Measurements from ENCODE around the gene DMAC2L. TPM values are rescaled to one million over a fixed set of nuclear protein-coding genes. Genes with fewer than 3 reads are reported as not detected.

The DMAC2L gene
- total RNA-seq, 1 experiment from 2014 or later, result 14.0 TPM

DNA sequence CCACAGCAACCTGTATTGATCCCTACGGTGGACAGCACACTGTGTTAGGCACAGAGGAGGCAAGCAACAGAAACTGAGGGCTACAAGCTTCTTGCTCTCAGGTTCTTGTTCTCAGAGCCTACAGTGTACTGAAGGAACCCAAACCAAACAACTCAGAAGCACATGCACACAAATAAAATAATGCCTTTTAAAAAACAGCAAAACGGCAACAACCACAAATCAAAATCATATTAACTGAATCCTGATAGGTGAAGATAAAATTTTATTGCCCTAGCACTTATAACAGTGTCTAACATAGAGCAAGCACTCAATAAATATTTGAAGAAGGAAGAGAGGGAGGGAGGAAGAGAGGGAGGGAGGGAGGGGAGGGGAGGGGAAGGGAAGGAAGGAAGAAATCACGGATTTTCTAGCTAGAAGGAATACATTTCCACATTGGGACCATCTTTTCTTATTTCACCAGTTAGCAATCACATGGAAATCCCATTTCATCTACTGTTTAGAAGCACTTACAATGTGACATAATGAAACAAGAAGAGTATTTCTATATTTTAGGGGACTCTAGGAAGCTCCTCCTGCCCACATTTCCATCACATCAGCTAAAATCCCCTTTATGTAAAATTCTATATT, 27.2 kb downstream of the DMAC2L start:
- DNase-seq (ENCODE audit: low spot score), result no peak
- no peak for ATAC-seq
- Mint-ChIP-seq H3K27ac (no peak overlapping the region; the same call in 1 of the 2 replicates), H3K4me3 (no peak overlapping the region), H3K9me3 (no peaks in the 10 kb centered on the region), H3K27me3 (ENCODE audit: low read depth) (no peaks in the 10 kb centered on the region), H3K36me3 (no peaks in the 10 kb centered on the region), H3K4me1 (peaks cover 26% of the 10 kb centered on the region)
- ChIA-PET CTCF (no interaction called here), POLR2A (no interaction called here)
- no peak for TF ChIP-seq IRF2 (CRISPR knock-in tag; IDR thresholded peaks at IDR 0.05; ENCODE audit: borderline replicate concordance, low read depth)
- TF ChIP-seq MYBL2 (CRISPR knock-in tag; IDR thresholded peaks at IDR 0.05), result no peak
- no peak for TF ChIP-seq ZNF317 (CRISPR knock-in tag; IDR thresholded peaks at IDR 0.05; ENCODE audit: borderline replicate concordance, low read depth)
- TF ChIP-seq NFYB (CRISPR knock-in tag; conservative IDR thresholded peaks at IDR 0.05; ENCODE audit: low read depth), result no peak
- TF ChIP-seq CDX4 (CRISPR knock-in tag; IDR thresholded peaks at IDR 0.05; ENCODE audit: borderline replicate concordance), result no peak
- TF ChIP-seq ZNF671 (CRISPR knock-in tag; IDR thresholded peaks at IDR 0.05), result no peak
- no peak for TF ChIP-seq ZNF121 (CRISPR knock-in tag; IDR thresholded peaks at IDR 0.05)
- no peak for TF ChIP-seq NFATC4 (CRISPR knock-in tag; IDR thresholded peaks at IDR 0.05)
- no peak for TF ChIP-seq NR2C2 (CRISPR knock-in tag; IDR thresholded peaks at IDR 0.05)
- TF ChIP-seq GTF2I (CRISPR knock-in tag; conservative IDR thresholded peaks at IDR 0.05), result no peak

- Mint-ChIP-seq H3K36me3 (no peaks in the 10 kb centered on the region), H3K9me3 (no peaks in the 10 kb centered on the region), H3K4me1 (peaks cover 19% of the 10 kb centered on the region), H3K4me3 (no peak overlapping the region), H3K27me3 (ENCODE audit: low read depth) (no peaks in the 10 kb centered on the region), H3K27ac (0 out of 2 replicates have a peak overlapping the region, but pooled peaks have one; percentile 28)
- ChIA-PET CTCF (interaction anchor here (1.1 kb wide), 1 partner anchor 15 kb away, joined by 3 read pairs; no protein-coding TSS in a partner anchor), POLR2A (no interaction called here)
- DNase-seq (ENCODE audit: low spot score) (no peak), ATAC-seq (no peak)
- TF ChIP-seq ZNF138 (CRISPR knock-in tag; conservative IDR thresholded peaks at IDR 0.05) (no peak), TCF7 (CRISPR knock-in tag; IDR thresholded peaks at IDR 0.05; ENCODE audit: low read depth) (no peak), STAT6 (CRISPR knock-in tag; conservative IDR thresholded peaks at IDR 0.05; ENCODE audit: low read depth) (no peak), GABPB1 (CRISPR knock-in tag; IDR thresholded peaks at IDR 0.05) (no peak), MAX (CRISPR knock-in tag; IDR thresholded peaks at IDR 0.05) (no peak), ZNF671 (CRISPR knock-in tag; IDR thresholded peaks at IDR 0.05) (no peak), ZNF317 (CRISPR knock-in tag; IDR thresholded peaks at IDR 0.05; ENCODE audit: borderline replicate concordance, low read depth) (no peak), ETV6 (CRISPR knock-in tag; IDR thresholded peaks at IDR 0.05) (no peak), EMX1 (CRISPR knock-in tag; IDR thresholded peaks at IDR 0.05) (no peak), CREB1 (CRISPR knock-in tag; IDR thresholded peaks at IDR 0.05) (no peak), NFYB (CRISPR knock-in tag; conservative IDR thresholded peaks at IDR 0.05; ENCODE audit: low read depth) (no peak), TEAD1 (CRISPR knock-in tag; IDR thresholded peaks at IDR 0.05) (no peak), ZNF396 (CRISPR knock-in tag; IDR thresholded peaks at IDR 0.05; ENCODE audit: borderline replicate concordance) (no peak), CBFB (CRISPR knock-in tag; IDR thresholded peaks at IDR 0.05; ENCODE audit: low read depth) (no peak), PRDM15 (CRISPR knock-in tag; IDR thresholded peaks at IDR 0.05) (no peak), E2F4 (CRISPR knock-in tag; IDR thresholded peaks at IDR 0.05; ENCODE audit: borderline replicate concordance, low read depth) (no peak)
- TF ChIP-seq, protein P1, sequence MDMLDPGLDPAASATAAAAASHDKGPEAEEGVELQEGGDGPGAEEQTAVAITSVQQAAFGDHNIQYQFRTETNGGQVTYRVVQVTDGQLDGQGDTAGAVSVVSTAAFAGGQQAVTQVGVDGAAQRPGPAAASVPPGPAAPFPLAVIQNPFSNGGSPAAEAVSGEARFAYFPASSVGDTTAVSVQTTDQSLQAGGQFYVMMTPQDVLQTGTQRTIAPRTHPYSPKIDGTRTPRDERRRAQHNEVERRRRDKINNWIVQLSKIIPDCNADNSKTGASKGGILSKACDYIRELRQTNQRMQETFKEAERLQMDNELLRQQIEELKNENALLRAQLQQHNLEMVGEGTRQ (CRISPR knock-in tag; IDR thresholded peaks at IDR 0.05), result no peak
Measured at GRCh38 chr14:50340045-50340444, 27.9 kb downstream of the DMAC2L start.
